HL-60 (cell line): Measurements from ENCODE around the gene FSIP1.

ENCODE experiments used
- CTCF ChIP-seq: IDR thresholded peaks from one replicate; pipeline ENCODE4 v1.5.1; 2011; ENCODE audit warnings: low read length, control low read depth, inconsistent platforms; ENCODE audit not compliant: insufficient read depth
- POLR2AphosphoS5 ChIP-seq: IDR thresholded peaks from 2 replicates; pipeline ENCODE4 v1.6.1; 2012; ENCODE audit warnings: low read depth
- REST ChIP-seq: IDR thresholded peaks from 2 replicates; pipeline ENCODE4 v1.6.1; 2012; ENCODE audit warnings: low read depth; ENCODE audit not compliant: insufficient replicate concordance

GRCh38 chr15:39741258-39741657 is 41.4 kb downstream of the FSIP1 start:
- TF ChIP-seq CTCF, result no peak
- TF ChIP-seq REST, result no peak
- TF ChIP-seq POLR2AphosphoS5, result no peak
